Endothelial cell of hepatic sinusoid (primary cell): Measurements from ENCODE around the gene CLDN7.

Experiments
- in situ Hi-C: cut with HindIII; loops from 2 replicates; pipeline ENCODE4 v1.10.0; 2017; ENCODE audit warnings: low sequenced_read_pairs

Gene CLDN7

DNA sequence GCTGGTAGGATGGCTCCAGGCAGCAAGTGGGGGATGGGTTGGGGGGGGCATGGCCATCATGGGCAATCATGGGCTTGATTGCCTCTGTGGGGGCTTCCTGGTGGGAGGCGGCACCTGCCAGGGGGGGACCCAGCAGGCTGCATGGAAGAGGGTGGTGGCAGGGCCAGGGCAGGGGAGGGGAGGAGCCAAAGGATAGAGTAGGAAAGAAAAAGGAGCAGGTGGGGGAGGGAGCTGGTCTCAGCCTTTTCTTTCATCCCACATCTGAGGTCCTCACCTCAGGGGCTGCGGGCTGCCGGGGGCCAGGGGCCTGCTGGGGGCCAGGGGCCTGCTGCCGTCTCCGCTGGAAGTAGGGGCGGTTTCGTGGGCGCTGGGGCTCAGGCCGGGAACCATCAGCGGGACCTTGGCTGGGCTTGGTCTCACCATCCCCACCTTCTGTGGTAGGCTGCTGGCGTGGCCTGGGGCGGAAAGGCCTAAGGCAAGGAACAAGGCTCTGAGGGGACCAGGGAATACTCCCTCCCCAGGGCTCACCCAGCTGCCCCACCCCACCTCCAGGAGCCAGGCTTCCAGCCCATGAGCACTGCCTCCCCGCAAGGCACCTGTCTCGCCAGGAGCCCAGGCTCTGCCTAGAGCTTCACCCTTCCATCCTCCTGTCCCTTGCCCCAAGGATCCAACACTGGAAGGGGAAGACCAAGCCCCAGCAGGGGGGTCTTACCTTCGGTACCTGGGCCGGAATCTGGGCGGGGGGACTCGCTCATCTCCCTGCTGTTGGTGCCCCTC is 27.2 kb upstream of the CLDN7 start:
- in situ Hi-C loops: no loop called here

DNA sequence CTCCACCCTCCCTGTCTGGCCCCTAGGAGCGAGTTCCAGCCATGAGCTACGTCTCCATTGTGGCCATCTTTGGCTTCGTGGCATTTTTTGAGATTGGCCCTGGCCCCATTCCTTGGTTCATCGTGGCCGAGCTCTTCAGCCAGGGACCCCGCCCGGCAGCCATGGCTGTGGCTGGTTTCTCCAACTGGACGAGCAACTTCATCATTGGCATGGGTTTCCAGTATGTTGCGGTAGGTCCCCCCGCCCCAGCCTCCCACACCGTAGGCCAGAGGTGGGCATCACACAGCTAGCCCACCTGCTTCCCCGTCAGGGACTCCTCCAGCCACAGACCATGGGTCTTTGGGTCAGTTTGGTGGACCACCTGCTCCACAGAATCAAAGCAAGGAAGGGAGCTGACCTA is 23.4 kb upstream of the CLDN7 start:
- in situ Hi-C loops: no loop called here

DNA sequence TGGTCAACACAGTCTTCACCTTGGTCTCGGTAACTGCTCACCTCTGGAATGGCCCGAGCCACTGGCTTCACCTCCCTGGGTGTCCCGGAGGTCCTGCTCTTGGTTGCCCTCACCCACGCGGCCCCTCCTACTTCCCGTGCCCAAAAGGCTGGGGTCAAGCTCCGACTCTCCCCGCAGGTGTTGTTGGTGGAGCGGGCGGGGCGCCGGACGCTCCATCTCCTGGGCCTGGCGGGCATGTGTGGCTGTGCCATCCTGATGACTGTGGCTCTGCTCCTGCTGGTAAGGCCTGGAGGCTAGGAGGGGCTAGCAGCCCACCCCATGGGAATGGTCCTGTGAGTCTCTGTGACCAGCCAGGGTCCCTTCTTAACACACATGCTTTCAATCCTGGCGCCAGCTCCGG is 22.6 kb upstream of the CLDN7 start:
- in situ Hi-C loops: no loop called here

DNA sequence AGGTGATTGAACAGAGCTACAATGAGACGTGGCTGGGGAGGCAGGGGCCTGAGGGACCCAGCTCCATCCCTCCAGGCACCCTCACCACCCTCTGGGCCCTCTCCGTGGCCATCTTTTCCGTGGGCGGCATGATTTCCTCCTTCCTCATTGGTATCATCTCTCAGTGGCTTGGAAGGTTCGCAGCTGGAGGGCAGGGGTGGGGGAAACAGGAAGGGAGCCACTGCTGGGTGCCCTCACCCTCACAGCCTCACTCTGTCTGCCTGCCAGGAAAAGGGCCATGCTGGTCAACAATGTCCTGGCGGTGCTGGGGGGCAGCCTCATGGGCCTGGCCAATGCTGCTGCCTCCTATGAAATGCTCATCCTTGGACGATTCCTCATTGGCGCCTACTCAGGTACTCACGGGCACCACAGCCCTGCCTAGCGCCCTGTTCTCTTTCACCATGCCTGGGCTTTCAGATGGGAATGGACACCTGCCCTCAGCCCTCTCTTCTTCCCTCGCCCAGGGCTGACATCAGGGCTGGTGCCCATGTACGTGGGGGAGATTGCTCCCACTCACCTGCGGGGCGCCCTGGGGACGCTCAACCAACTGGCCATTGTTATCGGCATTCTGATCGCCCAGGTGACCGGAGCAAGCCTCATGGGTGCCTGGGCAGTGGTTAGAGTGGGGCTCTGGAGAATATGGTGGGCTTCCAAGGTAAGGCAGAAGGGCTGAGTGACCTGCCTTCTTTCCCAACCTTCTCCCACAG is 21.4 kb upstream of the CLDN7 start:
- in situ Hi-C loops: no loop called here

DNA sequence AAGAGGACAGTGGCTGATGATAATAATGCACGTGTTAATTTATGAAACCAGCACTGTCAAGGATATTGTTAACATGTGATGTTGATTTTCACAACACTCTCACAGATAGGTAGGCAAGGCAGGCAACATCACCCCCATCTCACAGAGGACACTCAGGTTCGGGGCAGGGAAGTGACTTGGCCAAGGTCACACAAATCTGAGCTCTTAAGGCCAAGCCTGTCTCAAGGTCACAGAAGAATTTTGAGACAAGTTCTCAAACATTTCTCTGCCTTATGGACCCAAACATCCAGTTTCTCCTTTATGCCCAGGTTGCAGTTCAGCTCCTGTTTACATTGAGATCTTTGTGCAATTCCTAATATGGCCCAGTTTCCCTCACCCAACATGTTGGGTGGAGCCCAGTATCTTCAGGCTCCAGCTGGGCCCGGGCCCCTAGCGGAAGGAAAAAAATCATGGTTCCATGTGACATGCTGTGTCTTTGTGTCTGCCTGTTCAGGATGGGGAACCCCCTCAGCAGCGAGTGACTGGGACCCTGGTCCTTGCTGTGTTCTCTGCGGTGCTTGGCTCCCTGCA is 20.6 kb upstream of the CLDN7 start:
- in situ Hi-C loops: no loop called here

DNA sequence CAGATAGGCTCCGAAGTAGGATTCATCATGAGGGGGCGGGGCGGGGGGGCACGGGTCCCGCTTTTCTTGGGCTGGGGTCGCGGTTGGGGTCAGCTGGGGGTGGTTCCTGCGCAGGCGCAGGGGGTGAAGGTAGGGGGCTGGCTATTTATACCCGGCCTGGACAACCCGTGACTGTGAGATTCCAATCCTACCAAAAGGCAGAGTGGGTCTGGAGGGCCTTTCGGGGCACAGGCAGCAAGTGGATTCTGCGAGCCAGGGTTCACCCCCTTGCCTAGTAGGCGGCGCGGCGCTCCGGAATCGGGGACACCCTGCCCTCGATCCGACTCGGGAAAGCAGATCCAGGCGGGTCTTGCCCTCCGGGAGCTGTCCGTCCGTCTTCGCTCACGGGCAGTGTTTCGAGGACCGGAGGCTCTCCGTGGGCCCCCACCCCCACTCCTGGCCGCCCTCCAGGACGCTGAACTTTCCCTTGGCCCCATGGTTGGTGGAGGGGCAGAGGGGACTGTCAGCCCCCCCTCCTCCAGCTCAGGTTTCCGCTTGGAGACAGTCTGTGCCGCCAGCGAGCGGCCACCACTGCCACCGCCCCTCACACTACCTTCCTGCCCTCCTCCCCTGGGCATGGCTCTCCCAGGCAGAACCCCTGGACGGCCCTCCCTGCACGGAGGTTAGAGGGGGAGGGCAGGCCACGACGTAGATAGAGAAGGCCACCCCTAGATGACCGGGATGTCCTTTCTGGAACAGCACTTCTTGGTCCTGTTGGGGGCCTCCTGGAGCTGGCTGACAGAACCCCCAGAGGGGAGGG is 19.9 kb upstream of the CLDN7 start:
- in situ Hi-C loops: no loop called here

DNA sequence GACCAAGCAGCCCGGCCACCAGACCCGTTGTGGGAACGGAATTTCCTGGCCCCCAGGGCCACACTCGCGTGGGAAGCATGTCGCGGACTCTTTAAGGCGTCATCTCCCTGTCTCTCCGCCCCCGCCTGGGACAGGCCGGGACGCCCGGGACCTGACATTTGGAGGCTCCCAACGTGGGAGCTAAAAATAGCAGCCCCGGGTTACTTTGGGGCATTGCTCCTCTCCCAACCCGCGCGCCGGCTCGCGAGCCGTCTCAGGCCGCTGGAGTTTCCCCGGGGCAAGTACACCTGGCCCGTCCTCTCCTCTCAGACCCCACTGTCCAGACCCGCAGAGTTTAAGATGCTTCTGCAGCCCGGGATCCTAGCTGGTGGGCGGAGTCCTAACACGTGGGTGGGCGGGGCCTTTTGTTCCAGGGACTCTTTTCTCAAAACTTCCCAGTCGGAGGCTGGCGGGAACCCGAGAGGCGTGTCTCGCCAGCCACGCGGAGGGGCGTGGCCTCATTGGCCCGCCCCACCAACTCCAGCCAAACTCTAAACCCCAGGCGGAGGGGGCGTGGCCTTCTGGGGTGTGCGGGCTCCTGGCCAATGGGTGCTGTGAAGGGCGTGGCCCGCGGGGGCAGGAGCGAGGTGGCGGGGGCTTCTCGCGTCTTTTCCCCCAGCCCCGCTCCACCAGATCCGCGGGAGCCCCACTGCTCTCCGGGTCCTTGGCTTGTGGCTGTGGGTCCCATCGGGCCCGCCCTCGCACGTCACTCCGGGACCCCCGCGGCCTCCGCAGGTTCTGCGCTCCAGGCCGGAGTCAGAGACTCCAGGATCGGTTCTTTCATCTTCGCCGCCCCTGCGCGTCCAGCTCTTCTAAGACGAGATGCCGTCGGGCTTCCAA is 19.0 kb upstream of the CLDN7 start, which contains the start of gene SLC2A4:
TSS of gene SLC2A4 (plus strand) at position 645 of the 879 bp plus-strand sequence. CDS start at position 862, 217 bp downstream.
- in situ Hi-C loops: no loop called here

DNA sequence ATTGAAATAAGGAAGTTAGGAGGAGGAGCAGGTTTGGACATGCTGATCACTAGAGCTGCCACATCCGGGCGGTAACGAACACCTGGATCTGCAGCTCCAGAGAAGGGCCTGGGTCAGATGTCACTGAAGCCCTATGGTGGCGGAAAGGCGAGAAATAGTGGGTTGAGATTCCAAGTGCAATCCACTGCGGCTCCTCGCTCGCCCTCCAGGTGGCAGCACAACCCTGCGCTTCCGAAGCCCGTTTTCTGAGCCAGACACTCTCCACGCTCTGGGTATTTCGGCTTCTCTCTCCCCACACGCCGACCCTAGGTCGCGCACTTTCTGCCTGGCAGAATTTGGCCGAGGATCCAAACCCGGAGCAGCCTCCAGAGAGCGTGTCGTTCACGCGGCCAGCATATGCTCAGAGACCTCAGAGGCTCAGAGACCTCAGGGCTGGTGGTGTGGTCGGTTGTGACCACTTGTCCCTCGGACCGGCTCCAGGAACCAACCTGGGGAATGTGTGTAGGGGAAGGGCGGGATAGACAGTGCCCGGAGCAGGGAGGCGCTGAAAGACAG is 18.3 kb upstream of the CLDN7 start:
- in situ Hi-C loops: no loop called here

DNA sequence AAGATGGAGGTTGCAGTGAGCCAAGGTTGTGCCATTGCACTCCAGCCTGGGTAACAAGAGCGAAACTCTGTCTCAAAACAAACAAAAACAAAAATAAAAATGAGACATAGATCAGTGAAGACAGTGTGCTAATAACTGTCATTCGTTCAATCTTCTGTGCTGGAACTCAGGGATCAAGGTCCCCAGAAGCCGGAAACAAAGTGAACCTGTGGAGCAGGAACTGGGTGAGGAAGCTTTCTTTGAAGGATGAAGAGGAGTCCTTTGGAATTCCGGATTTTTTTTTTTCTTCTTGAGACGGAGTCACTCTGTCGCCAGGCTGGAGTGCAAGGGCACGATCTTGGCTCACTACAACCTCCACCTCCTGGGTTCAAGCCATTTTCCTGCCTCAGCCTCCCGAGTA is 17.2 kb upstream of the CLDN7 start:
- in situ Hi-C loops: no loop called here

DNA sequence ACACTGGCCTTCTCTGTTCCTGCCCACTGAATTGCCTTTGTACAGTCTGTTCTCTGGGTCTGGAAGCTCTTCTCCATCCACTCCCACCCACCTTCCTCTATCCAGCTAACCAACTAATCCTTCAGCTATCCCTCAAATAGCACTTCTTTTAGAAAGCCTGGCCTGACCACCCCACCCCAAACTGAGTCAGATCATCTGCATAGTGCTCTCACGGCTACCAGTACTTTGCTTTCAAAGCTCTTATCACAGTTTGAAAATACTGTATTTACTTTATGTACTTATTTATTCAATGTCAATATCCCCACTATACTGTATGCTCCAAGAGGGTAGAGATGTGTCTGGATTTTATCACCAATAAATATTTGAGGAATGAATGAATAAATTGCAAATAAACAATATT is 4.5 kb upstream of the CLDN7 start:
- in situ Hi-C loops: no loop called here

DNA sequence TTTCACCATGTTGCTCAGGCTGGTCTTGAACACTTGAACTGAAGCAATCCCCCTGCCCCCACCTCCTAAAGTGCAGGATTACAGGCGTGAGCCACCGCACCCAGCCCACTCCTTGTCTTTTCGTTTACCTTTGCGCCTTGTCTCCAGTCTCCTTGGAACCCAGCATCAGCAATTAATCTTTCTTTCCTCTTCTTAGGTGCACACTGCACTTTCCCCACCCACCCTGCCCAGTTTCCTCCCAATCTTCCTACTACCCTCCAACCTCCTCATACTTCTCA is 1.5 kb upstream of the CLDN7 start:
- in situ Hi-C loops: no loop called here

DNA sequence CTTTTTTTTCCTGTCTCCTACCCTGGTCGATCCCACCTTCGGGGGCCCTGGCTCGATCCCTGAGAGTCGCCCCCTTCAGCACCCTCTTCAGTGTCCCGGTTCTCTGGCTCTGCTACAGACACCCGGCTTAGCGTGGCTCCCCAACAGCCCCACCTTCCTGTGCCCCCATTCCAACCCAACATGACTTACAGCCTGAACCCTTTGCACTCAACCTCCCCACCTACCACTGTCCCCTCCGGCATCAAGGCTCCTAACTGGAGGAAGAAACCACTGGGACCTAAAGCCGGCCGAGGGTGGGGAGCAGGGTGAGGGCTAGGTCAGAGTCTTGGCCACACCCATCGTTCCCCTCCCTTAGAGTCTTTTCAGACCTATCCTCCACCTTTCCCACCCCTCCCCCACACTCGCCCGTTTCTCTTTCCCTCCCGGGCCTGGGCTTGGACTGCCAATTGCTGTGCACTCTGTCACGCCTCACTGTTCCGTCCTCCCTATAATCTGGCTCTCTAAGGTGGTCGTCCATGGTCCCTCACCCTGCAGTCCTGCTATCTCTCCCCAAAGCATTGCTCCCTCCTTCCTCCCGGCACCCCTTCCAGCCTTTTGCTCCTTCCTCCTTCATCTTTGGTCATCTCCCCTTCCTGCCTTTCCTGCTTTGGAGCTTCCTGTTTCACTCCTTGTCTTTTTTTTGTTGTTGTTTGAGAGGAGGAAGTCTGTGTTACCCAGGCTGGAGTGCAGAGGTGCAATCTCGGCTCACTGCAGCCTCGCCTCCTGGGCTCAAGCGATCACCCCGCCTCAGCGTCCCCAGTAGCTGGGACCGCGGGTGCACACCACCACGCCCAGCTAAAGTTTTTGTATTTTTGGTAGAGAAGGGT is 890 bp upstream of the CLDN7 start:
- in situ Hi-C loops: no loop called here

DNA sequence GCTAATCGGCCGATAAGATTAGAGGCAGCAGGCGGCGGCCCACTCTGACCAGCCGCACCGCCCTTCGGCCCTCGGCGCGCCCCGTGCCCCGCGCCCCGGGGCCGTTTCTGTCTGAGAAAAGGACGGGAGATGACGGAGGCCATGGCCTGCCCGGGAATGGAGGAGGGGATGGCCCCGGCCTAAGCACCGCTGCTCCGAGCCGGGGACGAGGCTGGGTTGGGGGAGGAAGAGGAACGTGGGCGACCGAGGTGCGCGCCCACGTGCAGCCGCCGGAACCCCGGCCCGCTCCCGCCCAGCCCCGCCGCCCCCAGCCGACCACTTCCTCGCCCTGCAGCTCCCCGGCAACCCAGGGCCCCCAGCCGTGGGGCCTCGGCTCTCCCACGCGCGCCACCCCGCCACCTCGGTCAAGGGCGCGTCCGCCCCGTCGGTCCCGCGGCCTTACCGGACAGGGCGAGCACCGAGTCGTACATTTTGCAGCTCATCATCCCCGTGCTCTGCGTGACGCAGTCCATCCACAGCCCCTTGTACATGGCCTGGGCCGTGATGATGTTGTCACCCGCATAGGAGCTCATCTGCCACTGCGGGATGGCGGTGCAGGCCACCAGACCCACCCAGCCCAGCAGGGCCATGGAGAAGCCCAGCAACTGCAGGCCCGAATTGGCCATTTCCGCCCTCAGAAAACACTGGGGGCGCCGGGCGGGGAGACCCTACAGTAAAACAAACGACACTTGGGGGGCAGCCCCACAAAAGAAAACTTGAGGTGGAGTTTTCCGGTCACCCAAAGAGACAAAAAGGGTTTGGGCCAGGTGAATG is 693 bp downstream of the CLDN7 start:
- in situ Hi-C loops: no loop called here

DNA sequence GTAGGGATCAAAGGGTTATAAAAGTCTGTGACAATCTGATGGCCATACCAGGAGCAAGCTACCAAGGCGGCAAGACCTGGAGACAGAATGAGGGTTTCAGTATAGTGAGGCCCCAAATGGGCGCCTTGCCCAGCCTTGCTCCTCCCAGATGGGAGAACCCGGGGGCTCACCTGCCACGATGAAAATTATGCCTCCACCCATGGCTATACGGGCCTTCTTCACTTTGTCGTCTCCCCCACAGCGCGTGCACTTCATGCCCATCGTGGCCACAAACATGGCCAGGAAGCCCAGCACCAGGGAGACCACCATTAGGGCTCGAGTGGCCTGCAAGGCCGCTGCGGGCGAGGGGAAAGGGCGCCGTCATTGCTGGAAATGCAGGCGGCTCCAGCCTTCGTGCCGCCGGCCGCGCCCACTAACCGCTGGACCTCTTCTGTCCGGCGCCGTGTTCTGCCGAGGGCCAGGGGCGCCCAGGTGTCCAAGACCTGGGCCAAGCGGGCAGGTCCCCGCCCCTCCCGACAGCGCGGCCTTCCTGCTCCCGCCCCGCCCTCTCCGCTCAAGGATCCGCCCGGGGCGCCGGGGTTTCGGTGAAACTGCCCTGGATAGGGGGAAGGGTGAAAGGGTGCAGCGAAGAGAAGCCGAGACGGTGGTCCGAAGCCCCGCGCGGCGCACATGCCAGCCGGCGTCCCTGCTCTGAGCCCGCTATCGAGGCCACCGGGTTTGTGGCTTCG is 1.5 kb downstream of the CLDN7 start:
- in situ Hi-C loops: no loop called here

DNA sequence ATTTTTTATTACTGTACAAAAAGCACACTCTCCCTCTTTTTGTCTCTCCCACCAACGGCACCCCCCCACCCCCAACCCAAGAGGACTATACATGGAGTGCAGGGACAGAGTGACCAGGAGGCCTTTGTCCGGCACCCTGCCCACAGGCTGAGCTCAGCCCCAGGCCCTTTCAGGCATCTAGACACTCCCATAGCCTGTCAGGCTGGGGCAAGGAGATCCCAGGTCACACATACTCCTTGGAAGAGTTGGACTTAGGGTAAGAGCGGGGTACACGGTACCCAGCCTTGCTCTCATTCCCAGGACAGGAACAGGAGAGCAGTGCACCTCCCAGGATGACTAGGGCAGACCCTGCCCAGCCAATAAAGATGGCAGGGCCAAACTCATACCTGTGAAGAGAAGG is 2.1 kb downstream of the CLDN7 start:
- in situ Hi-C loops: no loop called here

DNA sequence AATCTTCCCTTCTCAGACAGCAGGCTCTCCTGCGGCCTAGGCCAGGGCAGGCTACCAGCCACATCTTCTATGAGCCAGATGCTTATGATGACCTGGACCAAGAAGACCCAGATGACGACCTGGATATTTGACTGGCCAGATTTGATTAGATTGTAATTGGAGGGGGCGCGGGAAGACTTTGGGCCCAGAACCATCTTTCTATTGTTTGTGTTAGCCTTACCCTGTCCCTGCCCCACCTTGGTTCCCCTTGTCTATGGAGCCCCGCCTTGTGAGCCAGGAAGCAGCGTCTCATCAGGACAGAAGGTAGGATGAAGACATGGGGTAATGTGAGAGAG is 2.8 kb downstream of the CLDN7 start:
- in situ Hi-C loops: no loop called here

DNA sequence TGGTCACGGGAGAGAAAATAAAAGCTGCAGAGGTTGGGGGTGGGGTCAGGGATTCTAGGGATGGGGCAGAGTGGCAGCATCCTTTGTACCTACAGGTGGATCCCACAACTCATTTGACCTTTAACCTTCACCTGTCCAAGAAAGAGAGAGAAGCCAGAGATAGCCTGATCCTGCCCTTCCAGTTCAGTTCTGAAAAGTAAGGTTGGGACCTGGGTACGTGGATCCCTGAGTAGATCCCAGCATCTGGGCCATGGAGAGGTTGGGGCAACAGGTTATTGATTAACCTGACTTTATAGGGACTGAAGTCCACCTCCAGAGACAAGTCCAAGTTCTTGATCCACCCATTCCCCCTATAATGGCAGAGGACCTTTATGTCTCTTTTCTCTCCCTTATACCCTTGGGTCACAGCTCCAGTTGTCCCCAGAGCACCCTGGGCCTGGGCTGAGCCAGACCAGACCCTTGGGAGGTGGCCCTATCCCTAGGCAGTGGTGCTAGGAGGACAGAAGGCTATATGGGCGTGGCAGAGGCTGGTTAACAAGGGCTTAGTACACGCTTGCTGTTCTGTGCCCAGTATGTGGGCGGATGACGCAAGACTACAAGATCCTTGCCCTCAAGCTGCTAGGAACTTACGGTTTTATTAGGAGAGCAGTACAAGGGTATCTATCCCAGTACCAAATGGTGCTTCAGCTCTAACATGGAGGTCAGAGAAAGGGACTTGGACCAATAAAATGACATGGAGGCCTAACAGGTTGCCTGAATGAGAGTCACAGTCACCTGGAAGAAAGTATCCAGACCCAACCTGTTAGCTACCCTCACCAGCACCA is 3.3 kb downstream of the CLDN7 start:
- in situ Hi-C loops: no loop called here
